Neural crest cell (in vitro differentiated cells): ENCODE results near the gene OGDH. TPM values are rescaled to one million over a fixed set of nuclear protein-coding genes. Genes with fewer than 3 reads are reported as not detected.

ENCODE experiments used
- DNase-seq: peaks from one replicate; pipeline ENCODE4 v3.0.0; 2021; ENCODE audit warnings: low read depth, mixed read lengths, low spot score
- H3K27ac Mint-ChIP-seq: one replicate; pipeline ENCODE4 v1.8.0; 2021; ENCODE audit warnings: mild to moderate bottlenecking, mixed read lengths; ENCODE audit not compliant: unreplicated experiment
- H3K27me3 Mint-ChIP-seq: 2 replicates; pipeline ENCODE4 v1.8.0; 2021; ENCODE audit warnings: low read depth, mild to moderate bottlenecking, mixed read lengths
- H3K36me3 Mint-ChIP-seq: 2 replicates; pipeline ENCODE4 v1.8.0; 2021; ENCODE audit warnings: low read depth, mild to moderate bottlenecking, mixed read lengths
- H3K4me1 Mint-ChIP-seq: 2 replicates; pipeline ENCODE4 v1.8.0; 2021; ENCODE audit warnings: mixed read lengths
- H3K4me3 Mint-ChIP-seq: one replicate; pipeline ENCODE4 v1.8.0; 2021; ENCODE audit warnings: mild to moderate bottlenecking, mixed read lengths
- H3K9me3 Mint-ChIP-seq: 2 replicates; pipeline ENCODE4 v1.8.0; 2021; ENCODE audit warnings: mixed read lengths
- total RNA-seq: library from RNA; stranded (reverse); gene quantifications from 2 replicates; pipeline ENCODE4 v1.2.1, GENCODE V29; 2021
- TF ChIP-seq, protein P1 (sequence below): fragments of 200-600 bp; sonication (generic); conservative IDR thresholded peaks from 2 replicates; pipeline ENCODE4 v1.5.0; 2021; ENCODE audit warnings: antibody characterized with exemption, mild to moderate bottlenecking

OGDH gene
- total RNA-seq, 1 donor from 2014 or later: 116 TPM

DNA sequence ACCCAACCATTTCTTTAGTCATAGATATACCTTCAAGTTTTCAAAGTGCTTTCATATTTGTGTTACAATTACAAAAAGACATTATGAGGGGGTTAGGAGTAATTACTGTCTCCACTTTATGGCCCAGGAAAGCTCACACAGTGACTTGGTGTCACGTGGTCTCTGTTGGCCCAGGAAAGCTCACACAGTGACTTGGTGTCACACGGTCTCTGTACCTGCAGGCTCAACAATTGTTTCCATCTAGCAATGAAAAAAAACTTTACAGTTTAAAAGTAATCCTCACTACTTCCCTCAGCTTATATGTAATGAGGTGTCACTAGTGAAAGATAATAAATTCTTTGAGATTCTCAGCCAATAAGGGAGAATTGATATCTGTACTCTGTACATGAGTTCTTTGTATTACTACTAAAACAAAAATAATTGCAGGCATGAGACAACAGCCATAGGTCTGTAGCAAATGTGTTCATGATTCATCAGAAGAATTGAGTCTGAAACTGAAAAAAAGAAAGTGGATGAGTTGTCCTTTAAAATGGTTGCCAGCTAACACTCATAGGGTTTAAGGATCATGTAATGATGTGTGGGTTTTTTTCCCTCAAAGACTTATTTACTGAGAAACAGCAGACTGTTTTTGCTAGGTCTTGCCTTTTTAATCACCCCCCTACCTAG, 10.9 kb downstream of the OGDH start:
- H3K9me3 Mint-ChIP-seq: no peaks in the 10 kb centered on the region
- no peaks in the 10 kb centered on the region for H3K27me3 Mint-ChIP-seq
- H3K36me3 Mint-ChIP-seq: peaks cover 2% of the 10 kb centered on the region
- peaks cover 21% of the 10 kb centered on the region for H3K4me1 Mint-ChIP-seq
- no peak for DNase-seq
- TF ChIP-seq, protein P1, sequence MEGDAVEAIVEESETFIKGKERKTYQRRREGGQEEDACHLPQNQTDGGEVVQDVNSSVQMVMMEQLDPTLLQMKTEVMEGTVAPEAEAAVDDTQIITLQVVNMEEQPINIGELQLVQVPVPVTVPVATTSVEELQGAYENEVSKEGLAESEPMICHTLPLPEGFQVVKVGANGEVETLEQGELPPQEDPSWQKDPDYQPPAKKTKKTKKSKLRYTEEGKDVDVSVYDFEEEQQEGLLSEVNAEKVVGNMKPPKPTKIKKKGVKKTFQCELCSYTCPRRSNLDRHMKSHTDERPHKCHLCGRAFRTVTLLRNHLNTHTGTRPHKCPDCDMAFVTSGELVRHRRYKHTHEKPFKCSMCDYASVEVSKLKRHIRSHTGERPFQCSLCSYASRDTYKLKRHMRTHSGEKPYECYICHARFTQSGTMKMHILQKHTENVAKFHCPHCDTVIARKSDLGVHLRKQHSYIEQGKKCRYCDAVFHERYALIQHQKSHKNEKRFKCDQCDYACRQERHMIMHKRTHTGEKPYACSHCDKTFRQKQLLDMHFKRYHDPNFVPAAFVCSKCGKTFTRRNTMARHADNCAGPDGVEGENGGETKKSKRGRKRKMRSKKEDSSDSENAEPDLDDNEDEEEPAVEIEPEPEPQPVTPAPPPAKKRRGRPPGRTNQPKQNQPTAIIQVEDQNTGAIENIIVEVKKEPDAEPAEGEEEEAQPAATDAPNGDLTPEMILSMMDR: no peak
- H3K27ac Mint-ChIP-seq: no peak overlapping the region
- H3K4me3 Mint-ChIP-seq: no peak overlapping the region

DNA sequence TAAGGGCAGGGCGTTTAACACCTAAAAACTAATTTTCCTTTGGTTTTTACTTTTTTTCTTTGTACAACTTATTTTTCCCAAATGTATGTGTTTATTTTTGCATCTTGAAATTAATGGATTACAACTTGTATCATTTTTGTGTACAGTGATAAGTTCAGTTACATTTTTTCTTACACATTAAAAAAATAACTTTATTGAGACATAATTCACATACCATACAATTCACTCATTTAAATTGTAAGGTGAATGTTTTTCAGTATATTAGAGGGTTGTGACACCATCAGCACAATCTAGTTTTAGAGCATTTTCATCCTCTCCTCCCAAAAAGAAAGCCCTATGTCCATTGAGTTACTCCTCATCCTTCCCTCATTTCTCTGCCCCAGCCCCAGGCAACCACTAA, 11.6 kb downstream of the OGDH start:
- Mint-ChIP-seq H3K27me3 (no peaks in the 10 kb centered on the region), H3K4me1 (peaks cover 27% of the 10 kb centered on the region), H3K27ac (no peak overlapping the region), H3K36me3 (peaks cover 2% of the 10 kb centered on the region), H3K4me3 (no peak overlapping the region), H3K9me3 (no peaks in the 10 kb centered on the region)
- TF ChIP-seq, protein P1: no peak
- DNase-seq: no peak

DNA sequence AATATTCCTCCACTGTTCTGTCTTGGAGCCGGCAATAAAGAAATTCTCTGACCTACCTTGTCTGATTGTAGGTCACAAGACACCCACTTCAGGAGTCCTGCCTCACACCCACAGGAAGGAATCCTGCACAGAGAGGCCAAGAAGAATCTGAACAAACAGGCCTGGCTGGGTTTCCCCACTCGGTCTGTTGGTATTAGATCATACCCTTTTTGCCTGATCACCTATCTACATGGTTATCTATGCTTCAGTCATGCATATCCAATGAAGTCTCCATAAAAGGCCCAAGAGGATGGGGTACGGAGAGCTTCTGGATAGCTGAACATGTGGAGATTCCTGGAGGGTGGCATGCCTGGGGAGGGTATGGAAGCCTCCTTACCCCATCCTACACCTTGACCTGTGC, 12.3 kb downstream of the OGDH start:
- Mint-ChIP-seq H3K4me3 (no peak overlapping the region), H3K4me1 (peaks cover 30% of the 10 kb centered on the region), H3K36me3 (peaks cover 2% of the 10 kb centered on the region), H3K9me3 (no peaks in the 10 kb centered on the region), H3K27me3 (no peaks in the 10 kb centered on the region), H3K27ac (no peak overlapping the region)
- DNase-seq: no peak
- TF ChIP-seq, protein P1: no peak

DNA sequence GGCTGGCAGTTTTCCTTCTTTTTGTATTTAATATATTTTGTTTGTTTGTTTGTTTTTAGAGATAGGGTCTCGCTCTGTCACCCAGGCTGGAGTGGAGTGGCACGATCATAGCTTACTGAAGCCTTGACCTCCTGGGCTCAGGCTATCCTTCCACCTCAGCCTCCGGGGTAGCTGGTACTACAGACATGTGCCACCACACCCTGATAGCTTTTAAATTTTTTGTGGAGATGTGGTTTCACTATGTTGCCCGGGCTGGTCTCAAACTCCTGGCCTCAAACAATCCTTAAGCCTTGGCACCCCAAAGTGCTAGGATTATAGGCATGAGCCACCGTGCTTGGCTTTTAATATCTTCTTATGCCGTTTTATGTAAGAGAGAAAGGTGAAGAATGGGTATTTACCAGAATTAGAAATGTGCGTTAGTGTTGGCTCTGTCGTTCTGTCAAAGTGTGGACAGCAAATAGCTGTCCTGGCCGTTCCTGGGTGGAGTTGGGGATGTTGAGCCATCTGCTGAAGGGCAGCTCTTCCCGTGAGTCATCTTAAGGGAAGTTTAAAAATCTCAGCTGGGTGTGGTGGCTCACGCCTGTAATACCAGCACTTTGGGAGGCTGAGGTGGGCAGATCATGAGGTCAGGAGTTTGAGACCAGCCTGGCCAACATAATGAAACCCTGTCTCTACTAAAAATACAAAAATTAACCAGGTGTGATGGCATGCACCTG, 14.8 kb downstream of the OGDH start:
- no peaks in the 10 kb centered on the region for H3K9me3 Mint-ChIP-seq
- H3K4me3 Mint-ChIP-seq: no peak overlapping the region
- TF ChIP-seq, protein P1: no peak
- no peaks in the 10 kb centered on the region for H3K27me3 Mint-ChIP-seq
- no peaks in the 10 kb centered on the region for H3K36me3 Mint-ChIP-seq
- H3K4me1 Mint-ChIP-seq: peaks cover 16% of the 10 kb centered on the region
- no peak overlapping the region for H3K27ac Mint-ChIP-seq
- DNase-seq: no peak

DNA sequence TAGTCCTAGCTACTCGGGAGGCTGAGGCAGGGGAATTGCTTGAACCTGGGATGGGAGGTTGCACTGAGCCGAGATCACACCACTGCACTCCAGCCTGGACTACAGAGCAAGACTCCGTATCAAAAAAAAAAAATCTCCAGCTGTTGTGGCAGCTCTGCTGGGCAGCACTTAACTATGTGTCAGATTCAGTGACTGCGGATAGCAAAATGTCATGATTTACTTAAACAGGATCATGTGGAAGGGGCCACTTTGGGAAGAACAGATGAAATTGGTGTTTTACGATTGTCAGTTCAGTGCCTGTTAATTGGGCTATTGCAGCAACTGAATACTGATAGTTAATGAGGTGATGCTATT, 15.3 kb downstream of the OGDH start:
- DNase-seq: no peak
- H3K4me1 Mint-ChIP-seq: peaks cover 16% of the 10 kb centered on the region
- no peaks in the 10 kb centered on the region for H3K36me3 Mint-ChIP-seq
- TF ChIP-seq, protein P1: no peak
- no peak overlapping the region for H3K27ac Mint-ChIP-seq
- H3K27me3 Mint-ChIP-seq: no peaks in the 10 kb centered on the region
- no peak overlapping the region for H3K4me3 Mint-ChIP-seq
- H3K9me3 Mint-ChIP-seq: no peaks in the 10 kb centered on the region
